Measurements from ENCODE around the gene SPATA2.

GRCh38 chr20:49942942-49943341 is 27.6 kb upstream of the SPATA2 start:
- TF ChIP-seq CTCF (IDR thresholded peaks at IDR 0.05; ENCODE audit: borderline replicate concordance, extremely low read depth, low read length, poor library complexity, severe bottlenecking) (no peak), EZH2 (IDR thresholded peaks at IDR 0.05; ENCODE audit: borderline replicate concordance, low read depth, low read length, severe bottlenecking) (no peak)

Data from DND-41 (cell line).